ENCODE measurements around the gene MBD3L1. TPM values are rescaled to one million over a fixed set of nuclear protein-coding genes. Genes with fewer than 3 reads are reported as not detected.

MBD3L1 gene
- total and polyA plus RNA-seq, 2 experiments from 2014 or later: not detected

- Mint-ChIP-seq H3K4me1 (no peaks in the 10 kb centered on the region), H3K36me3 (ENCODE audit: low read depth) (peaks cover 45% of the 10 kb centered on the region), H3K27me3 (ENCODE audit: insufficient read depth, low read depth, poor library complexity) (peaks cover 5% of the 10 kb centered on the region), H3K27ac (no peak overlapping the region), H3K4me3 (no peak overlapping the region), H3K9me3 (no peaks in the 10 kb centered on the region; the same call in 1 of the 3 replicates)
- Histone ChIP-seq H2AFZ (no peak overlapping the region), H4K20me1 (replicated peaks; ENCODE audit: insufficient read depth) (no peaks in the 10 kb centered on the region), H3K79me2 (replicated peaks; ENCODE audit: insufficient read depth) (no peaks in the 10 kb centered on the region), H3K4me3 (no peak overlapping the region), H3K27me3 (ENCODE audit: insufficient read depth) (no peaks in the 10 kb centered on the region), H3K4me2 (no peak overlapping the region), H3K36me3 (ENCODE audit: insufficient read depth) (peaks cover 4% of the 10 kb centered on the region; the same call in 1 of the 2 replicates), H3K9me2 (ENCODE audit: insufficient read depth) (no peaks in the 10 kb centered on the region), H3K4me1 (ENCODE audit: insufficient read depth) (no peaks in the 10 kb centered on the region), H3F3A (replicated peaks; ENCODE audit: low read depth) (no peaks in the 10 kb centered on the region), H3K27ac (ENCODE audit: low read depth) (no peak overlapping the region)
- no peak for ATAC-seq
- no peak for TF ChIP-seq CTCF (conservative IDR thresholded peaks at IDR 0.05; ENCODE audit: low read depth in 2 of 2)
- TF ChIP-seq EZH2 (IDR thresholded peaks at IDR 0.05; ENCODE audit: low read depth, unreplicated experiment): no peak
- TF ChIP-seq POLR2AphosphoS5 (IDR thresholded peaks at IDR 0.05; ENCODE audit: low read depth): no peak
- no peak for TF ChIP-seq CREB1 (CRISPR knock-in tag; IDR thresholded peaks at IDR 0.05; ENCODE audit: low read depth)
- no peak for TF ChIP-seq NANOG (IDR thresholded peaks at IDR 0.05; ENCODE audit: borderline replicate concordance)
- TF ChIP-seq JUNB (IDR thresholded peaks at IDR 0.05; ENCODE audit: unreplicated experiment): no peak
- TF ChIP-seq, protein P1, sequence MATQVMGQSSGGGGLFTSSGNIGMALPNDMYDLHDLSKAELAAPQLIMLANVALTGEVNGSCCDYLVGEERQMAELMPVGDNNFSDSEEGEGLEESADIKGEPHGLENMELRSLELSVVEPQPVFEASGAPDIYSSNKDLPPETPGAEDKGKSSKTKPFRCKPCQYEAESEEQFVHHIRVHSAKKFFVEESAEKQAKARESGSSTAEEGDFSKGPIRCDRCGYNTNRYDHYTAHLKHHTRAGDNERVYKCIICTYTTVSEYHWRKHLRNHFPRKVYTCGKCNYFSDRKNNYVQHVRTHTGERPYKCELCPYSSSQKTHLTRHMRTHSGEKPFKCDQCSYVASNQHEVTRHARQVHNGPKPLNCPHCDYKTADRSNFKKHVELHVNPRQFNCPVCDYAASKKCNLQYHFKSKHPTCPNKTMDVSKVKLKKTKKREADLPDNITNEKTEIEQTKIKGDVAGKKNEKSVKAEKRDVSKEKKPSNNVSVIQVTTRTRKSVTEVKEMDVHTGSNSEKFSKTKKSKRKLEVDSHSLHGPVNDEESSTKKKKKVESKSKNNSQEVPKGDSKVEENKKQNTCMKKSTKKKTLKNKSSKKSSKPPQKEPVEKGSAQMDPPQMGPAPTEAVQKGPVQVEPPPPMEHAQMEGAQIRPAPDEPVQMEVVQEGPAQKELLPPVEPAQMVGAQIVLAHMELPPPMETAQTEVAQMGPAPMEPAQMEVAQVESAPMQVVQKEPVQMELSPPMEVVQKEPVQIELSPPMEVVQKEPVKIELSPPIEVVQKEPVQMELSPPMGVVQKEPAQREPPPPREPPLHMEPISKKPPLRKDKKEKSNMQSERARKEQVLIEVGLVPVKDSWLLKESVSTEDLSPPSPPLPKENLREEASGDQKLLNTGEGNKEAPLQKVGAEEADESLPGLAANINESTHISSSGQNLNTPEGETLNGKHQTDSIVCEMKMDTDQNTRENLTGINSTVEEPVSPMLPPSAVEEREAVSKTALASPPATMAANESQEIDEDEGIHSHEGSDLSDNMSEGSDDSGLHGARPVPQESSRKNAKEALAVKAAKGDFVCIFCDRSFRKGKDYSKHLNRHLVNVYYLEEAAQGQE (IDR thresholded peaks at IDR 0.05; ENCODE audit: unreplicated experiment): no peak
- TF ChIP-seq ZNF331 (CRISPR knock-in tag; IDR thresholded peaks at IDR 0.05; ENCODE audit: low read depth): no peak
- TF ChIP-seq STAT1 (IDR thresholded peaks at IDR 0.05; ENCODE audit: unreplicated experiment): no peak
- TF ChIP-seq ZNF462 (CRISPR knock-in tag; IDR thresholded peaks at IDR 0.05): no peak
- TF ChIP-seq ZNF114 (CRISPR knock-in tag; IDR thresholded peaks at IDR 0.05): no peak
- no peak for DNase-seq (ENCODE audit: low spot score)
Measured at GRCh38 chr19:8881512-8881911, 49.3 kb downstream of the MBD3L1 start.
